GM12892 (cell line): ENCODE results near the gene CD276.

ENCODE experiments used
- POLR2A ChIP-seq: IDR thresholded peaks from 2 replicates; pipeline ENCODE4 v1.6.1; 2011; ENCODE audit warnings: low read depth, low read length, control low read depth
- POLR2AphosphoS5 ChIP-seq: IDR thresholded peaks from 2 replicates; pipeline ENCODE4 v1.6.1; 2011; ENCODE audit warnings: low read depth, low read length, control low read depth
- TAF1 ChIP-seq: IDR thresholded peaks from 2 replicates; pipeline ENCODE4 v1.6.1; 2011; ENCODE audit warnings: low read depth, mild to moderate bottlenecking, control low read depth, low read length, borderline replicate concordance

DNA sequence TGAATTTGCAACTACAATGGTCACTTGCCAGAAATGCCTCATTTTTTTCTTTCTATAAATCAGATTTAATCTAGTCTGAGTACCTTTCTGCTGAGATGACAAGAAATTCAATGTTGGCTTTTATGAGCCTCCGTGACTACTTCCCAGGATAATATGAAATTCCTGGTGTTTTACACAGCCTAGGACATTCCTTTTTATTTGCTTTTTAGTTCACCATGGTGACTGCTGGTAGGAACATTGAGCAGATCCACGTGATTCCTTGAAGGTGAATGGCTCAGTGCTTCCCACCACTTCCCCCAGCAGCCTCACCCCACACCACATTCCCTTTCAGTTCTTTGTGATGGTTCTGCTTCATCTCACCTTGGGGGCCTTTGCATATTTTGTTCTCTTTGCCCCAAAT lies 46.7 kb upstream of the CD276 start:
- TF ChIP-seq POLR2A (no peak), POLR2AphosphoS5 (no peak), TAF1 (no peak)
